Measurements from ENCODE around the gene IL4R.
A peak's percentile ranks its signal among the peaks of the same experiment; 100 is the strongest.
"Not testable (repeated sequence)": the region's sequence is repeated elsewhere in the genome, so short reads cannot be mapped to it uniquely, and the experiment has no call there.

IL4R gene

DNA sequence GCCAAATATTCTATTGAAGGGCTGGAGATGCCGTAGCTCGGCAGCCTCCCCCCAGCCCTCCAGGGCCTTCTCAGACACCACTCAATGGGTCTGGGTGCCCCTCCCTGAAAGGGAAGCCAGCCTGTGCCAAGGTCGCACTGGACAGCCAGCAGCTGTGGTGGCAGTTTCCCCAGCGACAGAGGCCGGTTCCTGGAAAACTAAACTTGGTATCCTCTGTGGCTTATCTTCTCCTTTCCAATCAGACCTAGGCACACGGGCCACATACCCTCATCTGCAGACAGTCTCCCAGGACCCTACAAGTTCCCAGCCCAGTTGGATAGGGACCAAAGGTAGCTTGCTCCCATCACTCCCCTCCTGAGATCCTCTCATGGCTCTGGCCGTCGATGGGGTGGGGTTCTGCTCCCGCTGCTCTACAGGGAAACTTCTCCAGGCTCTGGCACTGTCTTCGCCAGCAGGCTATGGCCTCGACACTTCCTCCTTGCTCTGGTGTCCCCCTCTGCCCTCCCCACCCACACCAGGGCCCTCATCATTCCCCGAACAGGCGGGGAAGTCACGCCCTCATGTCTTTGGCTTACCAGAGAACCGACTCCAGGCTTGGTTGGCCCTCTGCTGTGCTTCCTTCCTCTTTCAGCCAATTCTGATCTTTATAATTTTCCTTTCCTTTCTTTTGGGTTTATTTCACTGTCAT is 69.9 kb downstream of the IL4R start:
- peaks cover 90% of the 10 kb centered on the region for H3K4me1 Mint-ChIP-seq (ENCODE audit: low read depth)
- peak overlapping the region; percentile 97 for H3K27ac Mint-ChIP-seq
- H3K27me3 Mint-ChIP-seq = no peaks in the 10 kb centered on the region
- H3K36me3 Mint-ChIP-seq (ENCODE audit: low read depth) = peaks cover 12% of the 10 kb centered on the region
- intact Hi-C loops (cut with micrococcal nuclease) = loop anchor here (1.0 kb wide), 1 partner anchor 8 kb away; no protein-coding TSS in a partner anchor
- peak overlapping the region; percentile 76 for H3K4me3 Mint-ChIP-seq
- H3K9me3 Mint-ChIP-seq = no peaks in the 10 kb centered on the region

DNA sequence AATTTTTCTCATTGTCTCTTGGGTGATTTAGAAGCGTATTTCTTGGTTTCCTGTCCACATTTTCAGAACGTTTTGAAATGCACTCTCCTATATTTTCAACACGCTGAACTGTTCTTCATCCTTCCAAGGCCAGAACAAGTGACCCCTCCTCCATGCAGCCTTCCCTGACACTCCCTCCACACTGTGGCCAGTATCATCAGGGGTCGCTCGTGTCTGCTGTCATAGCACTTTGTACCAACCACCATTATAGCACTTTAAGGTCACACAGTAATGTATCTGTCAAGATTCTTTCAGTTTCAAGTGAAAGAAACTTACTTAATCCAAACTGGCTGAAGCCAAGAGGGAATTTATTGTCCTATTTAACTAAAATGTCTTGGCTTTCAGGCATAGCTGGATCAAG is 70.7 kb downstream of the IL4R start:
- Mint-ChIP-seq H3K36me3 (ENCODE audit: low read depth) (peaks cover 12% of the 10 kb centered on the region), H3K27ac (peak overlapping the region; percentile 97), H3K9me3 (peaks cover 5% of the 10 kb centered on the region), H3K4me1 (ENCODE audit: low read depth) (peaks cover 90% of the 10 kb centered on the region), H3K4me3 (peak overlapping the region; percentile 76), H3K27me3 (no peaks in the 10 kb centered on the region)
- intact Hi-C loops (cut with micrococcal nuclease) = no loop called here

DNA sequence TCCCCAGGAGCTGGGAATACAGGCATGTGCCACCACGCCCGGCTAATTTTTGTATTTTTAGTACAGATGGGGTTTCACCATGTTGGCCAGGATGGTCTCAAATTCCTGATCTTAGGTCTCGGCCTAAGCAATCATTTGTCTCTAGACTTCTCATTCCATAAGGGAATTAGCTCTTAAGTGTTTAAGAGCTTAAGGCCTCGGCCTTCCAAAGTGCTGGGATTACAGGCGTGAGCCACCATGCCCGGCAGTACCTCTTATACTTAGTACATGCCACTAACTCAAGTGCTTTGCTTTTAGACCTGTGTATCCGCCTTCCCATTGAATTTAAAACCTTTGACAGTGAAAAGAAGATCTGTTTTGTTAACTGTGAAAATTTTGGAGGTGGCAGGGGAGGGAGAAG is 71.6 kb downstream of the IL4R start:
- H3K27ac Mint-ChIP-seq = peak overlapping the region; percentile 97
- intact Hi-C loops (cut with micrococcal nuclease) = no loop called here
- H3K27me3 Mint-ChIP-seq = no peaks in the 10 kb centered on the region
- no peak overlapping the region for H3K4me3 Mint-ChIP-seq
- peaks cover 8% of the 10 kb centered on the region for H3K9me3 Mint-ChIP-seq
- H3K4me1 Mint-ChIP-seq (ENCODE audit: low read depth) = peaks cover 84% of the 10 kb centered on the region
- peaks cover 12% of the 10 kb centered on the region for H3K36me3 Mint-ChIP-seq (ENCODE audit: low read depth)

DNA sequence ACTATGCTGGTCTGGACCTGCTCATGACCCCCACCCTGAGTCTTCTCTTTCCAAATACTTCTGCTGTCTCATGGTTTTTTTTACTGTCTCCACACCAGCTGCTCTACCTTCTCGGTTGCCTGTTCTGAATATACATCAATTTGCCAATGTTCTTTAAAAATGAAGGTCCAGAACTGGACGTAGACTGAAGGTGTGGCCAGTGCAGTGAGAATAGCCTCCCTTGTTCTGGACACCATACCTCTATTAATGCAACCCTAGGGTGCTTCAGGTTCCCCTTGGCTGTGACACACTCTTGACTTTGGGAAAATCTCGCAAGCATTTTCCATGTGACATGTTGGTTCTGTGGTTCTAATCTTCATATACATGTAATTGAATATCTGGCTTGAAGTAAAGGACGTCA is 72.9 kb downstream of the IL4R start:
- Mint-ChIP-seq H3K27me3 (no peaks in the 10 kb centered on the region), H3K4me3 (no peak overlapping the region), H3K27ac (peak overlapping the region; percentile 60), H3K9me3 (peaks cover 12% of the 10 kb centered on the region), H3K36me3 (ENCODE audit: low read depth) (peaks cover 12% of the 10 kb centered on the region), H3K4me1 (ENCODE audit: low read depth) (peaks cover 78% of the 10 kb centered on the region)
- intact Hi-C loops (cut with micrococcal nuclease) = no loop called here

DNA sequence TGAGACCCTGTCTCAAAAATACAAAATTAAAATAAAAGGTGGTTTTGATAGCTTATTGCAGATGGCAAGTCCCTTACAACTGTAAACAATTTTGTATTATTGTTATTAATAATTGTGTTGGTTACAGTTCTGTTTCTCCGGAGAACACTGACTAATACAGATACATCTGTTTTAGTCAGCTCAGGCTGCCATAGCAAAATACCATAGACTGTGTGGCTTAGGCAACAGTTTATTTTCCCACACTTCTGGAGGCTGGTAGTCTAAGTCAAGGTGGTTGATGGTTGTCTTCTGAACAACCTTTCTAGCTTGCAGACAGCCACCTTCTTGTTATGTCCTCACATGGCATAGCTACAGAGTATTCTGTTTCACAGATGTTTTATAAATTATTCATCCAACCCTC is 74.0 kb downstream of the IL4R start:
- Mint-ChIP-seq H3K27me3 (no peaks in the 10 kb centered on the region), H3K4me3 (no peak overlapping the region), H3K27ac (no peak overlapping the region), H3K4me1 (ENCODE audit: low read depth) (peaks cover 68% of the 10 kb centered on the region), H3K36me3 (ENCODE audit: low read depth) (peaks cover 22% of the 10 kb centered on the region), H3K9me3 (peaks cover 22% of the 10 kb centered on the region)
- intact Hi-C loops (cut with micrococcal nuclease) = no loop called here

DNA sequence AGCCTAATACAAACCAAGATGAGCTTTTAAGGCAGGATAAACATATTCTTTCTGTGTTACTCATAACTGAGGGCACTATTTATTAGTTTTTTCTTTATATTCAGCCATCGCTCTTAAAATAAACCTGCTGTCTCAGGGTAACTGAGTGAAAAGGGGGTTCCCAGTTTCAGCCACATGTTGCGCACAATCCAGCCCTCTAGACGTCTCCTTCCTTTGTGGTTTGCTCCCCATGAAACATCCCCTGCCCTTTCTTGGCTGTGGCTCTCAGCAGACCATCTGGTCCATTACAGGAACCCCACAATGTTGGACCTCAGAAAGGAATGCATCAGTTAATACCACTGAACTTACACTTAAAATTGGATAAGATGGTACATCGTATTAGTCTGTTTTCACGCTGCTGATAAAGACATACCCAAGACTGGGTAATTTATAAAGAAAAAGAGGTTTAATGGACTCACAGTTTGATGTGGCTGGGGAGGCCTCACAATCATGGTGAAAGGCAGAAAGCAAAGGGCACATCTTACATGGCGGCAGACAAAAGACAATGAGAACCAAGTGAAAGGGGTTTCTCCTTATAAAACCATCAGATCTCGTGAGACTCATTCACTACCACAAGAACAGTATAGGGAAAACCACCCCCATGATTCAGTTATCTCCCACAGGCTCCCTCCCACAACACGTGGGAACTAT is 75.6 kb downstream of the IL4R start:
- peak overlapping the region; percentile 78 for H3K27ac Mint-ChIP-seq
- H3K36me3 Mint-ChIP-seq (ENCODE audit: low read depth) = peaks cover 22% of the 10 kb centered on the region
- no peaks in the 10 kb centered on the region for H3K27me3 Mint-ChIP-seq
- H3K9me3 Mint-ChIP-seq = peaks cover 36% of the 10 kb centered on the region
- peak overlapping the region; percentile 4 for H3K4me3 Mint-ChIP-seq
- H3K4me1 Mint-ChIP-seq (ENCODE audit: low read depth) = peaks cover 57% of the 10 kb centered on the region
- intact Hi-C loops (cut with micrococcal nuclease) = no loop called here

DNA sequence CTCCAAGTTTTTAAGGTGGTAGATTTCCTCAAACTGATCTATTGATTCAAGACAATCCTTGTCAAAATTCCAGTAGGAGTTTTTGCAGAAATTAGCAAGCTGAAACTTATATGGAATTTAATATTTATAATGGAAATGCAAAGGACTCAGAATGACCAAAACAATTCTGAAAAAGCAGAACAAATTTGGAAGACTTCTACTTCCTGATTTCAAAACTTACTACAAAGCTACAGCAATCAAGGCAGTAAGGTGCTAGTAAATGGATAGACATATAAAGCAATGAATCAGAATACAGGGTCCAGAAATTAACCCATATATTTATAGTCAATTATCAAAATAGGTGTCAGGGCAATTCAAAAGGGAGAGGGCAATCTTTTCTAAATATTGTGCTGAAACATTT is 76.4 kb downstream of the IL4R start:
- Mint-ChIP-seq H3K27me3 (no peaks in the 10 kb centered on the region), H3K36me3 (ENCODE audit: low read depth) (peaks cover 25% of the 10 kb centered on the region), H3K4me1 (ENCODE audit: low read depth) (peaks cover 55% of the 10 kb centered on the region), H3K4me3 (no peak overlapping the region), H3K9me3 (peaks cover 44% of the 10 kb centered on the region), H3K27ac (no peak overlapping the region)
- intact Hi-C loops (cut with micrococcal nuclease) = no loop called here

DNA sequence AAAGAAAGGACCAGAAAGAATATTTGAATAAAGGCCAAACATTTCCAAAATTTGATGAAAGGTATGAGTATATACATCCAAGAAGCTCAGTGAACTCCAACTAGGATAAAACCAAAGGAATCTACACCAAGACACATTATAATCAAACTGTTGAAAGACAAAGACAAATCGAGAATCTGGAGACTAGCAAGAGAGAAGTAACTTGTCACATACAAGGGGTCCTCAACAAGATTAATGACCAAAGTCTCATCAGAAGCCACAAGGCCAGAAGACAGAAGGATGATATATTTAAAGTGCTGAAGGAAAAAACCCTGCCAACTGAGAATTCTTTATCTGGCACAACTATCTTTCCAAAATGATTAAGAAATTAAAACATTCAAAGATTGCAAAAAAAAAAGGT is 78.9 kb downstream of the IL4R start:
- H3K9me3 Mint-ChIP-seq = peaks cover 51% of the 10 kb centered on the region
- H3K27ac Mint-ChIP-seq = no peak overlapping the region
- no peaks in the 10 kb centered on the region for H3K27me3 Mint-ChIP-seq
- H3K4me3 Mint-ChIP-seq = no peak overlapping the region
- peaks cover 37% of the 10 kb centered on the region for H3K4me1 Mint-ChIP-seq (ENCODE audit: low read depth)
- H3K36me3 Mint-ChIP-seq (ENCODE audit: low read depth) = peaks cover 18% of the 10 kb centered on the region
- intact Hi-C loops (cut with micrococcal nuclease) = no loop called here

DNA sequence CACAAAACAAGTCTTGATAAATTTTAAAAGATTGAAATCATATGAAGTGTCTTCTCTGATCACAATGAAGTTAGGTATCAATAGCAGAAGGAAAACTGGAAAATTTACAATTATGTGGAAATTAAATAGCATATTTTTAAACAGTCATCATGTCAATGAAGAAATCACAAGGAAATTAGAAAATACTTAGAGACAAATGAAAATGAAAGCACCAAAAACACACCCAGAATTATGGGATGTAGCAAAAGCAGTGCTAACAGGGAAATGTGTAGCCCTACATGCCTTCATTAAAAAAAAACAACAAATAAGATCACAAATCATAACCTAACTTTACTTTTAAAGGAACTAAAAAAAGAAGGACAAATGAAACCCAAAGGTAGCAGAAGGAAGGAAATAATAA is 80.7 kb downstream of the IL4R start:
- H3K36me3 Mint-ChIP-seq (ENCODE audit: low read depth) = peaks cover 18% of the 10 kb centered on the region
- H3K27me3 Mint-ChIP-seq = no peaks in the 10 kb centered on the region
- H3K4me1 Mint-ChIP-seq (ENCODE audit: low read depth) = peaks cover 33% of the 10 kb centered on the region
- H3K4me3 Mint-ChIP-seq = no peak overlapping the region
- intact Hi-C loops (cut with micrococcal nuclease) = no loop called here
- H3K9me3 Mint-ChIP-seq = peaks cover 45% of the 10 kb centered on the region
- peak overlapping the region; percentile 51 for H3K27ac Mint-ChIP-seq

DNA sequence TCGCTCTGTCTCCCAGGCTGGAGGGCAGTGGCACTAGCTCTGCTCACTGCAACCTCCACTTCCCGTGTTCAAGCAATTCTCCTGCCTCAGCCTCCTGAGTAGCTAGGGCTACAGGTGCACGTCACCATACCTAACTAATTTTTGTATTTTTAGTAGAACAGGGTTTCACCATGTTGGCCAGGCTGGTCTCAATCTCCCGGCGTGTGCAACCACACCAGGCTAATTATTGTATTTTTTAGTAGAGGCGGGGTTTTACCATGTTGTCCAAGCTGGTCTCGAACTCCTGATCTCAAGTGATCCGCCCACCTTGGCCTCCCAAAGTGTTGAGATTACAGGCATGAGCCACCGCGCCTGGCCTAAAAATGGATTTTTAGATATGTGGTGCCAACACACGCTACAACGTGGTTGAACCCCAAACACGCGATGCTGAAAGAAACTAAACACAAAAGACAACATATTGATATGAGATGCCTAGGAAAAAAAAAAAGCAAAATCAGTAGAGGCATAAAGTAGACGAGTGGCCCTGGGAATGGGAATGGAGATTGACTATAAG is 84.6 kb downstream of the IL4R start:
- H3K27me3 Mint-ChIP-seq; intact Hi-C loops (cut with micrococcal nuclease); H3K4me3 Mint-ChIP-seq: not testable (repeated sequence)
- Mint-ChIP-seq H3K4me1 (ENCODE audit: low read depth) (peaks cover 61% of the 10 kb centered on the region), H3K27ac (peak overlapping the region; percentile 63), H3K9me3 (peaks cover 22% of the 10 kb centered on the region), H3K36me3 (ENCODE audit: low read depth) (peaks cover 22% of the 10 kb centered on the region)

DNA sequence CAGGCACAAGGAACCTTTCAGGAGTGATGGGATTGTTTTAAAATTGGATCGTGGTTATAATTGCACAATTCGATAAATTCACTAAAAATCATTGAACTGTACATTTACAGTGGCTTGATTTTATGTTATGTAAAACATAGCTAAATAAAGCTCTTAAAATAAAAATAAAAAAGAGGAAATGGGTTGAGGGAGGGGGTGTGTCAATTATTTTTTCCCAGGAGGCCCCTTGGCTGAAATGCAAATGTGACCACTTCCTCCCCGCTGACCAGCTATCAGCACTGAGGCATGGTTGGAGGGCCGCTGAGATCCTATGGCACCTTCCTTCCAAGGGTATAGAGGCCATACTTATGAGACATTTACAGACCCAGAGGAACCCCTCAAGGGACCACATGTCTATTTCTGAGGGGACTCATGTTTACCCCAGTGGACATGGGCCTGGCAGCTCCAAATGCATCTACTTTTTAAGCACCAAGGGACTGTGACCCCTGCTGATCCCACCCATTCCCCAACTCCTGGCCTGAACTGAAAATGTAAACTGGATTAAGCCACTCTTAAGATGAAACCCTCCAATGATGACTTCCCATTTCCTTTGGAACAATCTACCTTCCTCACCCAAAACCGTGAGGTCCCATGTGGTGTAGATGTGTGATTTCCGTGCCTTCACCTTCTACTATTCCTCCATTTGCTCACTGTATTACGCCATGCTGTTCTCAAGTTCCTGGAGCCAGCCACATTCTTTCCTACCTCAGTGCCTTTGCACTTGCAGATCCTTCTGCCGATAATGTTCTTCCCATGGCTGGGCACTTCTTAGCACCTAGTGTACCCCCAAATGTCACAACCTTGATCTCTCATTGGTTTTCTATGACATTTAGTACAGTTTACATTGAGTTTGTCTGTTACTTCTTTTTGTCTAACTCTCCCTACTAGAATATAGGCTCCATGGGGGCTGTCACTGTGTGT is 85.4 kb downstream of the IL4R start:
- H3K9me3 Mint-ChIP-seq = peaks cover 17% of the 10 kb centered on the region
- peak overlapping the region; percentile 63 for H3K27ac Mint-ChIP-seq
- intact Hi-C loops (cut with micrococcal nuclease) = no loop called here
- H3K36me3 Mint-ChIP-seq (ENCODE audit: low read depth) = peaks cover 29% of the 10 kb centered on the region
- peaks cover 65% of the 10 kb centered on the region for H3K4me1 Mint-ChIP-seq (ENCODE audit: low read depth)
- peaks cover 2% of the 10 kb centered on the region for H3K27me3 Mint-ChIP-seq
- H3K4me3 Mint-ChIP-seq = no peak overlapping the region

DNA sequence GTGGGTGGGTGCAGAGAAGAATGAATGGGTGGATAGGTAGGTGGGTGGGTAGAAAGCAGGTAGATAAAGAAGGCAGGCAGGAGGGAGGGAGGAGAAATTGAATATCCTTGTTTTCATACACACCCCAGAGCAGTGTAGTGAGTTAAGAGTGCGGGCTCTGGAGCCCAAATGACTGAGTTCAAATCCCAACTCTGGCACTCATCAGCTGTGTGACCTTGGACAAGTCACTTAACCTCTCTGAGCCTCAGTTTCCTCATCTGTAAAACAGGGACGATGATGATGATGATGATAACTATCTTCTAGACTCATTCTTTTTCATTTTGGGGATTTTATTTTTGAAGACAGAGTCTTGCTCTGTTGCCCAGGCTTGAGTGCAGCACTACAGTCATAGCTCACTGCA is 86.2 kb downstream of the IL4R start:
- intact Hi-C loops (cut with micrococcal nuclease) = no loop called here
- Mint-ChIP-seq H3K9me3 (peaks cover 9% of the 10 kb centered on the region), H3K27me3 (peaks cover 2% of the 10 kb centered on the region), H3K4me1 (ENCODE audit: low read depth) (peaks cover 66% of the 10 kb centered on the region), H3K36me3 (ENCODE audit: low read depth) (peaks cover 29% of the 10 kb centered on the region), H3K27ac (peak overlapping the region; percentile 89), H3K4me3 (no peak overlapping the region)

DNA sequence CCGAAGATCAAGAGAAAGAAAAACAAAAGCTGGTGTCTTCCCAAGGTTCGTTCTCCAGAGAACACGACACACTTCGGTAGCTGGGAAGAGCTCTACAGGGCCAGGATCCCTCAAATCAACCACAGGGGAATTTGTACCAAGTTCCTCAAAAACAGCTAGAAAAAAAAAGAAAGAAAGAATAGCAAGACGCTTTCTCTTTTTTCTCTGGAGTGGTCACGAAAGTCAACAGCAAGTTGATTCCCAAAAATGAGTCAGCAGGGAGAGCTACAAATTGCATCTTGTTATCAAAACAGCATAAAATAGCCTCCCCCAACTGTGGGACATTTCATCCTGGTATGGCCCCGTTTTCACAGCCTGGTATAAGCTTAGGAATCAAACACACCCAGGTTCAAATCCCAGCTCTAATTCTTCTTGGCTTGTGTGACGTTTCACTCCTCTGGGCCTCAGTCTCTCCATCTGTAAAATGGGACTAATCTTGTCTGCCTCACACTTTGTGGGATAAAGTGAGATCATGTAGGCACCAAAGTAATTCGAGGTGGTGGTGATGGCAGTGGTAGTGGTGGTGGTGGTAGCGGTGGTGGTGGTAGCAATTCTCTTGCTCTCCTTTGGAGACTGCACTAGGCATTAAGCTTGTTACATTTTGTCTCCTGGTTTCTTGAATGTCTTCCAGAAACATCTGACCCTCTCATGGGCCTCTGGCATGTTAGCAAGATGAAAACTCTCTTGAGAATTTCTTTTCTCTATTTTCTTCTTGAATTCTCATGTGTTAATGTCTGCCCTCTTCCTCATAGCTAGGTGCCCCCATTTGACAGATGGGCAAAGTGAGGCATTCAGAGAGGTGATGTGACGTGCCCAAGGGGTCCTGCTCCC is 87.2 kb downstream of the IL4R start:
- H3K36me3 Mint-ChIP-seq (ENCODE audit: low read depth) = peaks cover 35% of the 10 kb centered on the region
- peaks cover 2% of the 10 kb centered on the region for H3K27me3 Mint-ChIP-seq
- H3K9me3 Mint-ChIP-seq = no peaks in the 10 kb centered on the region
- H3K4me3 Mint-ChIP-seq = peak overlapping the region; percentile 30
- peak overlapping the region; percentile 89 for H3K27ac Mint-ChIP-seq
- intact Hi-C loops (cut with micrococcal nuclease) = no loop called here
- H3K4me1 Mint-ChIP-seq (ENCODE audit: low read depth) = peaks cover 75% of the 10 kb centered on the region

All from dendritic cell treated with granulocyte-macrophage colony-stimulating factor and Interleukin-4, amounts not matched to agents 40 ng/mL and 50 ng/mL, for 4 days (primary cell).